ENCODE data around the gene TEX101. TPM values are rescaled to one million over a fixed set of nuclear protein-coding genes. Genes with fewer than 3 reads are reported as not detected.

Gene TEX101
- total RNA-seq, 1 experiment from 2014 or later: not detected

DNA sequence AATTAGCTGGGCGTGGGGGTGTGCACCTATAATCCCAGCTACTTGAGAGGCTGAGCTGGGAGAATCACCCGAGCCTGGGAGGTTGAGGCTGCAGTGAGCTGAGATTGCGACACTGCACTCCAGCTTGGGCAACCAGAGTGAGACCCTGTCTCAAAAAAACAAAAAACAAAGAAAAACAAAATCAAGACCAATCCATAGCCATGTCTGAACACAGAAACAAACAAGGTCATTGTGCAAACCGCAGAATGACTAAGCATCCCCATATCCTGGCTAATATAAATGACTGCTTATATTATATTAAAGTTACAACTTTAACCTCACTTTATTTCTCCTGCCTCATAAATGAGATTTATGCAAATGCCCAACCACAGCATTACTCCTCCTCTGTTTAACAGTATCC is 53.0 kb downstream of the TEX101 start:
- Histone ChIP-seq H2BK5ac (ENCODE audit: insufficient read length, low read length) (no peak overlapping the region), H3K4me1 (ENCODE audit: insufficient read depth, low read length) (no peaks in the 10 kb centered on the region), H2AK5ac (ENCODE audit: insufficient read length, low read length) (no peak overlapping the region), H2BK12ac (ENCODE audit: insufficient read length, low read depth, low read length) (no peak overlapping the region), H3K79me1 (ENCODE audit: insufficient read depth, low read depth, low read length, poor library complexity, severe bottlenecking) (no peaks in the 10 kb centered on the region), H2BK120ac (ENCODE audit: low read depth, low read length, poor library complexity, severe bottlenecking) (no peak overlapping the region), H4K5ac (ENCODE audit: insufficient read length, low read depth, low read length) (no peak overlapping the region), H3T11ph (ENCODE audit: low read length) (no peak overlapping the region), H3K27me3 (ENCODE audit: insufficient read depth, low read length) (no peaks in the 10 kb centered on the region; the same call in 1 of the 2 replicates), H3K9ac (ENCODE audit: extremely low read depth, insufficient read length, low read length) (no peak overlapping the region), H2BK20ac (ENCODE audit: low read depth, low read length, poor library complexity, severe bottlenecking) (no peak overlapping the region), H4K91ac (ENCODE audit: insufficient read length, low read depth, low read length) (no peak overlapping the region), H3K9me3 (ENCODE audit: control insufficient read depth, low read depth, low read length) (no peaks in the 10 kb centered on the region), H3K56ac (ENCODE audit: insufficient read length, low read depth, low read length) (no peak overlapping the region), H3K79me2 (ENCODE audit: insufficient read depth, low read length) (no peaks in the 10 kb centered on the region), H3K23ac (ENCODE audit: insufficient read length, low read depth, low read length) (no peak overlapping the region), H3K23me2 (ENCODE audit: insufficient read length, low read depth, low read length, poor library complexity, severe bottlenecking) (peaks cover 10% of the 10 kb centered on the region), H3K4ac (ENCODE audit: low read depth, low read length) (no peak overlapping the region), H2BK15ac (ENCODE audit: low read depth, low read length) (no peak overlapping the region), H4K20me1 (ENCODE audit: control insufficient read depth, insufficient read depth, insufficient read length) (no peaks in the 10 kb centered on the region), H3K18ac (ENCODE audit: insufficient read length, low read depth, low read length) (no peak overlapping the region), H3K14ac (ENCODE audit: insufficient read depth, low read length) (no peak overlapping the region; the same call in 1 of the 2 replicates), H2AFZ (ENCODE audit: low read length) (no peak overlapping the region), H3K4me2 (ENCODE audit: insufficient read depth, insufficient read length, low read length) (no peak overlapping the region), H4K8ac (replicated peaks; ENCODE audit: insufficient read length, low read depth, low read length) (no peak overlapping the region), H3K27ac (ENCODE audit: insufficient read length, low read depth, low read length) (no peak overlapping the region)
- DNase-seq: no peak
- TF ChIP-seq, protein P1, sequence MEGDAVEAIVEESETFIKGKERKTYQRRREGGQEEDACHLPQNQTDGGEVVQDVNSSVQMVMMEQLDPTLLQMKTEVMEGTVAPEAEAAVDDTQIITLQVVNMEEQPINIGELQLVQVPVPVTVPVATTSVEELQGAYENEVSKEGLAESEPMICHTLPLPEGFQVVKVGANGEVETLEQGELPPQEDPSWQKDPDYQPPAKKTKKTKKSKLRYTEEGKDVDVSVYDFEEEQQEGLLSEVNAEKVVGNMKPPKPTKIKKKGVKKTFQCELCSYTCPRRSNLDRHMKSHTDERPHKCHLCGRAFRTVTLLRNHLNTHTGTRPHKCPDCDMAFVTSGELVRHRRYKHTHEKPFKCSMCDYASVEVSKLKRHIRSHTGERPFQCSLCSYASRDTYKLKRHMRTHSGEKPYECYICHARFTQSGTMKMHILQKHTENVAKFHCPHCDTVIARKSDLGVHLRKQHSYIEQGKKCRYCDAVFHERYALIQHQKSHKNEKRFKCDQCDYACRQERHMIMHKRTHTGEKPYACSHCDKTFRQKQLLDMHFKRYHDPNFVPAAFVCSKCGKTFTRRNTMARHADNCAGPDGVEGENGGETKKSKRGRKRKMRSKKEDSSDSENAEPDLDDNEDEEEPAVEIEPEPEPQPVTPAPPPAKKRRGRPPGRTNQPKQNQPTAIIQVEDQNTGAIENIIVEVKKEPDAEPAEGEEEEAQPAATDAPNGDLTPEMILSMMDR (conservative IDR thresholded peaks at IDR 0.05): no peak
- Mint-ChIP-seq H3K9me3 (no peaks in the 10 kb centered on the region), H3K4me3 (no peak overlapping the region), H3K4me1 (peaks cover 11 to 12% of the 10 kb centered on the region in 2 experiments), H3K36me3 (ENCODE audit: insufficient read depth in 1 of 3, low read depth in 3 of 3) (no peaks in the 10 kb centered on the region), H3K27ac (no peak overlapping the region), H3K27me3 (ENCODE audit: low read depth) (peaks cover 32% of the 10 kb centered on the region)
- WGBS (ENCODE audit: extremely low coverage, insufficient read length, low lambda C conversion rate): no CpG with 5 or more reads among the region's 4 CpGs

Other genes starting within 250 kb of the TEX101 start
- not detected in 2 replicates for gene PSG5, start 228.4 kb upstream of the TEX101 start, total RNA-seq (2021)
- gene PSG4, start 209.3 kb upstream of the TEX101 start, total RNA-seq (2021): not detected in 2 replicates
- not detected in 2 replicates for gene PSG9, start 145.4 kb upstream of the TEX101 start, total RNA-seq (2021)
- gene CD177, start 61.2 kb upstream of the TEX101 start, total RNA-seq (2021): 0.09 TPM in 1 of 2 replicates, not detected in the other
- 1.8 TPM in 2 replicates for gene LYPD3, start 50.7 kb downstream of the TEX101 start, total RNA-seq (2021)
- gene PHLDB3, start 89.9 kb downstream of the TEX101 start, total RNA-seq (2021): 6.7 and 8.5 TPM in 2 replicates
- gene ETHE1, start 112.3 kb downstream of the TEX101 start, total RNA-seq (2021): 18.8 and 20.4 TPM in 2 replicates
- gene ZNF575, start 118.3 kb downstream of the TEX101 start, total RNA-seq (2021): not detected in 2 replicates
- gene XRCC1, start 160.6 kb downstream of the TEX101 start, total RNA-seq (2021): 38.0 and 42.8 TPM in 2 replicates
- 11.4 and 11.9 TPM in 2 replicates for gene PINLYP, start 160.9 kb downstream of the TEX101 start, total RNA-seq (2021)
- 24.1 and 25.4 TPM in 2 replicates for gene IRGQ, start 181.2 kb downstream of the TEX101 start, total RNA-seq (2021)
- gene ZNF576, start 181.7 kb downstream of the TEX101 start, total RNA-seq (2021): 16.3 and 19.7 TPM in 2 replicates
- 0.44 and 0.70 TPM in 2 replicates for gene SRRM5, start 197.2 kb downstream of the TEX101 start, total RNA-seq (2021)
- gene ZNF428, start 204.7 kb downstream of the TEX101 start, total RNA-seq (2021): 30.3 and 31.3 TPM in 2 replicates
- gene CADM4, start 225.0 kb downstream of the TEX101 start, total RNA-seq (2021): 10.2 and 12.5 TPM in 2 replicates

All from H9 (cell line).